Measurements from ENCODE around the gene SMARCC1. TPM values are rescaled to one million over a fixed set of nuclear protein-coding genes. Genes with fewer than 3 reads are reported as not detected.

Gene SMARCC1
- total RNA-seq, 1 experiment from 2014 or later: 84.2 TPM

DNA sequence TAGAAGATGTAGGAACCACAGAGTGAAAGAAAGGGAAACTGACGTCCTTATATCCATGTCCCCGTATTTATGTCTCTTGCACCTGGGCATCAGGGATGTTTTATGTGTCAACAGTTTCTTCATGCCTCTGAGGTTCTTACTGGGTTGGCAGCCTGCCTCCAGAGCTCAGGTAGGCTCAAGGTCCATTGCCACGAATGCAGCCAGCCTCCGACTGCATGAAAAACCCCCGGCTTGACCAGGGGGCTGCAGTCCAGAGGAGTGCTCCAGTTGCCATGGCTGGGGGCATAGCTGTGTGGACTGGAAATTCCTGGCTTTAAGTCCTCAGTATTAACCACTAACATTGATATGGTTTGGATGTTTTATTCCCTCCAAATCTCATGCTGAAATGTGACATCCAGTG, 200.3 kb downstream of the SMARCC1 start:
- DNase-seq (ENCODE audit: low read depth, low spot score): no peak
- no peaks in the 10 kb centered on the region for H3K9me3 ChIP-seq (ENCODE audit: control insufficient read depth, insufficient read depth, low read depth, low read length)
- H3K4me3 ChIP-seq (ENCODE audit: low read depth in 2 of 2, low read length in 2 of 2): no peak overlapping the region
- in situ Hi-C loops (cut with HindIII; ENCODE audit: low pct_unique_long_range_greater_than_20kb, low sequenced_read_pairs) (no loop called here), intact Hi-C loops (cut with micrococcal nuclease; ENCODE audit: unreplicated experiment) (no loop called here)
- no peaks in the 10 kb centered on the region for H3K27me3 ChIP-seq (ENCODE audit: control insufficient read depth, insufficient read depth, low read length)
- ChIA-PET CTCF (no interaction called here), POLR2A (no interaction called here)
- BruUV-seq (replicated peaks): no TSS peak
- H3K27ac ChIP-seq (ENCODE audit: low read length): no peak overlapping the region
- H3K36me3 ChIP-seq (ENCODE audit: control insufficient read depth, insufficient read depth, low read length): no peaks in the 10 kb centered on the region
- no peak for TF ChIP-seq SIN3A (IDR thresholded peaks at IDR 0.05; ENCODE audit: borderline replicate concordance, insufficient read depth, low read depth, low read length)
- TF ChIP-seq, protein P1, sequence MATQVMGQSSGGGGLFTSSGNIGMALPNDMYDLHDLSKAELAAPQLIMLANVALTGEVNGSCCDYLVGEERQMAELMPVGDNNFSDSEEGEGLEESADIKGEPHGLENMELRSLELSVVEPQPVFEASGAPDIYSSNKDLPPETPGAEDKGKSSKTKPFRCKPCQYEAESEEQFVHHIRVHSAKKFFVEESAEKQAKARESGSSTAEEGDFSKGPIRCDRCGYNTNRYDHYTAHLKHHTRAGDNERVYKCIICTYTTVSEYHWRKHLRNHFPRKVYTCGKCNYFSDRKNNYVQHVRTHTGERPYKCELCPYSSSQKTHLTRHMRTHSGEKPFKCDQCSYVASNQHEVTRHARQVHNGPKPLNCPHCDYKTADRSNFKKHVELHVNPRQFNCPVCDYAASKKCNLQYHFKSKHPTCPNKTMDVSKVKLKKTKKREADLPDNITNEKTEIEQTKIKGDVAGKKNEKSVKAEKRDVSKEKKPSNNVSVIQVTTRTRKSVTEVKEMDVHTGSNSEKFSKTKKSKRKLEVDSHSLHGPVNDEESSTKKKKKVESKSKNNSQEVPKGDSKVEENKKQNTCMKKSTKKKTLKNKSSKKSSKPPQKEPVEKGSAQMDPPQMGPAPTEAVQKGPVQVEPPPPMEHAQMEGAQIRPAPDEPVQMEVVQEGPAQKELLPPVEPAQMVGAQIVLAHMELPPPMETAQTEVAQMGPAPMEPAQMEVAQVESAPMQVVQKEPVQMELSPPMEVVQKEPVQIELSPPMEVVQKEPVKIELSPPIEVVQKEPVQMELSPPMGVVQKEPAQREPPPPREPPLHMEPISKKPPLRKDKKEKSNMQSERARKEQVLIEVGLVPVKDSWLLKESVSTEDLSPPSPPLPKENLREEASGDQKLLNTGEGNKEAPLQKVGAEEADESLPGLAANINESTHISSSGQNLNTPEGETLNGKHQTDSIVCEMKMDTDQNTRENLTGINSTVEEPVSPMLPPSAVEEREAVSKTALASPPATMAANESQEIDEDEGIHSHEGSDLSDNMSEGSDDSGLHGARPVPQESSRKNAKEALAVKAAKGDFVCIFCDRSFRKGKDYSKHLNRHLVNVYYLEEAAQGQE (IDR thresholded peaks at IDR 0.05; ENCODE audit: insufficient read depth in 1 of 2, low read depth in 2 of 2, low read length in 1 of 2): no peak
- H3K4me1 ChIP-seq (ENCODE audit: control insufficient read depth, insufficient read depth, low read length): no peaks in the 10 kb centered on the region
- no peak for ATAC-seq

DNA sequence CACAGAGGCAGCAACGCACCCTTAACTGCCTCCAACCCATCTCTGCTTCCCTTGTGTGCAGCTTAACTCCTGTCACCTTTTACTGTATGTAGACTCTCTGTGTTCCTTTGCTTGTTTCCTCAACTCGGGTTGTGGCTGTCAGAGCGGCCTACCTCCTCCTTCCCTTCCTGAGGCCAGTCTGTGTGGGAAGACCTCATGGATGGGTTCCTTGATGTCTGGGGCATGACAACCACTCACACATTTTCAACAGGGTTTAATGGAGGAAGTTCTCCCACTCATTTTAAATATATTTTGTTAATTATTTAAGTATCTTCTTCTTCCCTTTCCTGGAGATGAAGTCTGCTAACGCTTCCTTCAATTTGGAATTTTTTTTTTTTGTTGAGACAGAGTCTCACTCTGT, 201.2 kb downstream of the SMARCC1 start:
- H3K27ac ChIP-seq (ENCODE audit: low read length): no peak overlapping the region
- ATAC-seq (no peak), DNase-seq (ENCODE audit: low read depth, low spot score) (no peak)
- no peaks in the 10 kb centered on the region for H3K4me1 ChIP-seq (ENCODE audit: control insufficient read depth, insufficient read depth, low read length)
- in situ Hi-C loops (cut with HindIII; ENCODE audit: low pct_unique_long_range_greater_than_20kb, low sequenced_read_pairs) (no loop called here), intact Hi-C loops (cut with micrococcal nuclease; ENCODE audit: unreplicated experiment) (no loop called here)
- TF ChIP-seq TCF7L2 (IDR thresholded peaks at IDR 0.05; ENCODE audit: low read depth, low read length) (no peak), SIN3A (IDR thresholded peaks at IDR 0.05; ENCODE audit: borderline replicate concordance, insufficient read depth, low read depth, low read length) (no peak), POLR2AphosphoS5 (IDR thresholded peaks at IDR 0.05; ENCODE audit: low read depth, low read length) (no peak)
- TF ChIP-seq, protein P2, sequence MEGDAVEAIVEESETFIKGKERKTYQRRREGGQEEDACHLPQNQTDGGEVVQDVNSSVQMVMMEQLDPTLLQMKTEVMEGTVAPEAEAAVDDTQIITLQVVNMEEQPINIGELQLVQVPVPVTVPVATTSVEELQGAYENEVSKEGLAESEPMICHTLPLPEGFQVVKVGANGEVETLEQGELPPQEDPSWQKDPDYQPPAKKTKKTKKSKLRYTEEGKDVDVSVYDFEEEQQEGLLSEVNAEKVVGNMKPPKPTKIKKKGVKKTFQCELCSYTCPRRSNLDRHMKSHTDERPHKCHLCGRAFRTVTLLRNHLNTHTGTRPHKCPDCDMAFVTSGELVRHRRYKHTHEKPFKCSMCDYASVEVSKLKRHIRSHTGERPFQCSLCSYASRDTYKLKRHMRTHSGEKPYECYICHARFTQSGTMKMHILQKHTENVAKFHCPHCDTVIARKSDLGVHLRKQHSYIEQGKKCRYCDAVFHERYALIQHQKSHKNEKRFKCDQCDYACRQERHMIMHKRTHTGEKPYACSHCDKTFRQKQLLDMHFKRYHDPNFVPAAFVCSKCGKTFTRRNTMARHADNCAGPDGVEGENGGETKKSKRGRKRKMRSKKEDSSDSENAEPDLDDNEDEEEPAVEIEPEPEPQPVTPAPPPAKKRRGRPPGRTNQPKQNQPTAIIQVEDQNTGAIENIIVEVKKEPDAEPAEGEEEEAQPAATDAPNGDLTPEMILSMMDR (IDR thresholded peaks at IDR 0.05): no peak
- TF ChIP-seq, protein P1 (IDR thresholded peaks at IDR 0.05; ENCODE audit: insufficient read depth in 1 of 2, low read depth in 2 of 2, low read length in 1 of 2): no peak
- H3K9me3 ChIP-seq (ENCODE audit: control insufficient read depth, insufficient read depth, low read depth, low read length): no peaks in the 10 kb centered on the region
- CTCF ChIA-PET: no interaction called here
- POLR2A ChIA-PET: no interaction called here
- no peaks in the 10 kb centered on the region for H3K27me3 ChIP-seq (ENCODE audit: control insufficient read depth, insufficient read depth, low read length)
- H3K4me3 ChIP-seq (ENCODE audit: low read depth in 2 of 2, low read length in 2 of 2): no peak overlapping the region
- H3K36me3 ChIP-seq (ENCODE audit: control insufficient read depth, insufficient read depth, low read length): no peaks in the 10 kb centered on the region
- no TSS peak for BruUV-seq (replicated peaks)

Data from Panc1 (cell line).